Progenitor cell of endocrine pancreas (in vitro differentiated cells): ENCODE data around the gene NDRG2. TPM values are rescaled to one million over a fixed set of nuclear protein-coding genes. Genes with fewer than 3 reads are reported as not detected.

ENCODE experiments used
- DNase-seq: peaks from one replicate; pipeline ENCODE4 v3.0.0; 2021; ENCODE audit warnings: low spot score; ENCODE audit not compliant: unreplicated experiment
- H3K27ac Mint-ChIP-seq: 2 replicates; pipeline ENCODE4 v1.8.0; 2021; ENCODE audit warnings: mild to moderate bottlenecking, moderate library complexity, mixed read lengths
- H3K27me3 Mint-ChIP-seq: 2 replicates; pipeline ENCODE4 v1.8.0; 2021; ENCODE audit warnings: mixed read lengths
- H3K36me3 Mint-ChIP-seq: 2 replicates; pipeline ENCODE4 v1.8.0; 2022; ENCODE audit warnings: mixed read lengths; ENCODE audit not compliant: insufficient read depth
- H3K4me1 Mint-ChIP-seq: 2 replicates; pipeline ENCODE4 v1.8.0; 2021; ENCODE audit warnings: low read depth, mixed read lengths
- H3K4me3 Mint-ChIP-seq: 2 replicates; pipeline ENCODE4 v1.8.0; 2021; ENCODE audit warnings: low read depth, mild to moderate bottlenecking, moderate library complexity, mixed read lengths
- H3K9me3 Mint-ChIP-seq: 2 replicates; pipeline ENCODE4 v1.8.0; 2021; ENCODE audit warnings: low read depth, mixed read lengths
- microRNA-seq: library from miRNA; unstranded; fragments of <30 nt; microRNA quantifications from one replicate; pipeline ENCODE4 v1.1.0, GENCODE V29; 2020; ENCODE audit warnings: borderline number of aligned reads; ENCODE audit not compliant: unreplicated experiment
- total RNA-seq: library from RNA; stranded (reverse); gene quantifications from 2 replicates; pipeline ENCODE4 v1.2.1, GENCODE V29; 2021
- TF ChIP-seq, protein P1 (sequence below): fragments of 200-600 bp; sonication (generic); IDR thresholded peaks from one replicate; pipeline ENCODE4 v1.5.0; 2021; ENCODE audit warnings: antibody characterized with exemption, mild to moderate bottlenecking; ENCODE audit not compliant: unreplicated experiment

NDRG2 gene
- total RNA-seq, 1 donor from 2014 or later = 61.5 TPM

DNA sequence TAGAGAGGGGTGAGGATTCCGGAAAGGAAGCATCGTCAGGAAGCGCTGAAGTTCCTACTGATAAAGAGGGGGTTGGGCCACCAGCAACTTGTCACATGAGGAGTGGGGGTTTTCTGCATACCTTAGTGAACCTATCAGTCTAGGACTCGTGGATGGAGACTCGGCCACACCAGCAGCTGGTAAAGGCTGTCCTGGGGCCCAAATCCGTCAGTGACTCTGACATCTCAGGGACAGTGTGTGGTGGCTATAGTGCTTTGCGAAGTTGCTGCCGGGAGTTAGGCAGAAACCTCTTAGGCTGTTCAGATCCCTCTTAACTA lies 53.2 kb downstream of the NDRG2 start:
- Mint-ChIP-seq H3K4me1 (peaks cover 2% of the 10 kb centered on the region), H3K4me3 (peak overlapping the region; percentile 90), H3K27ac (peak overlapping the region; percentile 93), H3K36me3 (no peaks in the 10 kb centered on the region), H3K9me3 (no peaks in the 10 kb centered on the region), H3K27me3 (peaks cover 44% of the 10 kb centered on the region)
- DNase-seq = no peak
- TF ChIP-seq, protein P1, sequence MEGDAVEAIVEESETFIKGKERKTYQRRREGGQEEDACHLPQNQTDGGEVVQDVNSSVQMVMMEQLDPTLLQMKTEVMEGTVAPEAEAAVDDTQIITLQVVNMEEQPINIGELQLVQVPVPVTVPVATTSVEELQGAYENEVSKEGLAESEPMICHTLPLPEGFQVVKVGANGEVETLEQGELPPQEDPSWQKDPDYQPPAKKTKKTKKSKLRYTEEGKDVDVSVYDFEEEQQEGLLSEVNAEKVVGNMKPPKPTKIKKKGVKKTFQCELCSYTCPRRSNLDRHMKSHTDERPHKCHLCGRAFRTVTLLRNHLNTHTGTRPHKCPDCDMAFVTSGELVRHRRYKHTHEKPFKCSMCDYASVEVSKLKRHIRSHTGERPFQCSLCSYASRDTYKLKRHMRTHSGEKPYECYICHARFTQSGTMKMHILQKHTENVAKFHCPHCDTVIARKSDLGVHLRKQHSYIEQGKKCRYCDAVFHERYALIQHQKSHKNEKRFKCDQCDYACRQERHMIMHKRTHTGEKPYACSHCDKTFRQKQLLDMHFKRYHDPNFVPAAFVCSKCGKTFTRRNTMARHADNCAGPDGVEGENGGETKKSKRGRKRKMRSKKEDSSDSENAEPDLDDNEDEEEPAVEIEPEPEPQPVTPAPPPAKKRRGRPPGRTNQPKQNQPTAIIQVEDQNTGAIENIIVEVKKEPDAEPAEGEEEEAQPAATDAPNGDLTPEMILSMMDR = no peak

DNA sequence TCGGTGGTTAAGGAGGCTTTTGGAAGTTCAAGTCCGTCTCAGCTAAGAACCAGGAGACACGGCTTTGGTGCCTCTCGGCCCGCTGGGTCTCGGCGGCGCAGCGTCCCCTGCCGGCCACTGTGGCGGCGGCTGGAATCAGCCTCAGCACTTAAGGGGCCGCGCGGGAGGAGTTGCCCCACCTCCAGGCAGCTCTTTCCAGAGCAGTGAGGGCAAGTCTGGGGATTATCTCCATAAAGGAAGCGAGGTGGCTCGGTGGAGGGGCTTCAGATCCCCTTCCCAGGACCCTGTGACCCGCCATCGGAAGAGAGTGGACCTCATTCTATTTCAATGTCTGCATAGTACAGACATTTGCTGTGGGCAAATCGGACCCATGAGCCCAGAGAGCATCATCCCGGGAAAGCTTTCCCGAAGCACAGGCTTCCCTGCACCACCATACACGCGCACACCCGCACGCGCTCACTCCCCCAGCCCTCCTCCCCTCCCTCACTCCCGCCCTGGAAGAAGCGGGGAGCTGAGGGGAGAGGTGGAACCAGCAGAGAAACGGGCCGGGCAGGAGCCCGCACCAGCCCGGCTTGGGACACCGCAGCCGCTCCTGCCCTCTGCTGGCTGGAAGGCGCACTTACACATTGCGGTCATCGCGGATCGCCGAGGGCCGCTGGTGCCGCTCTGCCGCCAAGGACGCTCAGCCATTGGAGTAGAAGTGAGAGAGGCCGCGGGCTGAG lies 53.7 kb downstream of the NDRG2 start:
- H3K4me3 Mint-ChIP-seq = peak overlapping the region; percentile 90
- no peaks in the 10 kb centered on the region for H3K9me3 Mint-ChIP-seq
- H3K27ac Mint-ChIP-seq = peak overlapping the region; percentile 93
- TF ChIP-seq, protein P1 = peak; percentile 83
- no peaks in the 10 kb centered on the region for H3K36me3 Mint-ChIP-seq
- peaks cover 2% of the 10 kb centered on the region for H3K4me1 Mint-ChIP-seq
- H3K27me3 Mint-ChIP-seq = peaks cover 44% of the 10 kb centered on the region
- peak; percentile 80 for DNase-seq

DNA sequence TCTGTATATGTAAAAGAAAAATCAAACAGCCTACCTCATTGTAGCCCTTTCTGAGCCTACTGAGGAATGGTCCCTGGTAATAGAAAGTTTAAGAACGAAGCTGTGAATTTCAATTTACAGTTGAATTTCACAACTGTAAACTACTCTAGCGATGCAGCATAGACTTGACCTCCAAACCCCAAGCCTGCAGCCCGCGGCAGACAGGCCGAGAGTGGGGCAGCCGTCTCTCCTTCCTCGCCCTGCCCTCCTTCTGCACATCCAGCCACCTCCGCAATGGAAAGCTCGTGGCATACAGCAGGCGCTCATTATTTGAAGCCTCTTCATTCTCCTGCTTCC lies 54.2 kb downstream of the NDRG2 start:
- Mint-ChIP-seq H3K4me3 (peak overlapping the region; percentile 90), H3K27ac (peak overlapping the region; percentile 93), H3K27me3 (peaks cover 44% of the 10 kb centered on the region), H3K36me3 (no peaks in the 10 kb centered on the region), H3K9me3 (no peaks in the 10 kb centered on the region), H3K4me1 (peaks cover 2% of the 10 kb centered on the region)
- TF ChIP-seq, protein P1 = no peak
- DNase-seq = no peak

DNA sequence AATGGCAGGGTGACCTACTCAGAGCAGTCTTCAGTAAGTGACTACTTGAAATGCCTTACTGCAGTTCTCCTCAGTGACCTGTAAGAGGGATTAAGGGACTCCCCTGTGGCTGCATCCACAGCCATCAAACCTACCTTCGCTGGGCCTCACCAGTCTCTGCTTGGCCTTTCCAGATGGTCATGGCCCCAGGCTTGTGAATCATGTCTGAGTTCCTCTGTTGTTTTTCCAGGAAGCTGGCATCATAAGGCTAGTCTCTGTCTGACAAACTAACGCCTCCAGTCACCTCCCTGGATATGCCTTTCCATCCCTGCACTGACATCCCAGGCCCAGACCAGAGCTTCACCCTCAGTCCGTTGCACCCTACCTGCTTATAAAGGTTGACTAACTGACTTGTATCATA lies 55.5 kb downstream of the NDRG2 start:
- Mint-ChIP-seq H3K4me1 (peaks cover 2% of the 10 kb centered on the region), H3K4me3 (no peak overlapping the region), H3K9me3 (no peaks in the 10 kb centered on the region), H3K27me3 (peaks cover 44% of the 10 kb centered on the region), H3K27ac (no peak overlapping the region), H3K36me3 (no peaks in the 10 kb centered on the region)
- TF ChIP-seq, protein P1 = no peak
- DNase-seq = no peak

Small RNA genes within 50 kb of the gene (microRNA-seq; reads per million reads assigned to microRNA genes)
- gene MIR6717 = not detected

Other genes with a start within 250 kb of the NDRG2 start
- gene RNASE6, start 243.8 kb downstream of the NDRG2 start, total RNA-seq = not detected in 2 replicates
- gene RNASE1, start 222.2 kb downstream of the NDRG2 start, total RNA-seq = 4.5 and 7.1 TPM in 2 replicates
- gene RNASE3, start 133.7 kb downstream of the NDRG2 start, total RNA-seq = not detected in 2 replicates
- gene RNASE2, start 69.6 kb downstream of the NDRG2 start, total RNA-seq = not detected in 2 replicates
- gene METTL17, start 35.1 kb downstream of the NDRG2 start, total RNA-seq = 95.9 and 100 TPM in 2 replicates
- gene SLC39A2, start 25.8 kb downstream of the NDRG2 start, total RNA-seq = not detected in 2 replicates
- 0.84 TPM in 1 of 2 replicates, not detected in the other for gene TPPP2, start 5.2 kb upstream of the NDRG2 start, total RNA-seq
- not detected in 2 replicates for gene RNASE13, start 9.7 kb upstream of the NDRG2 start, total RNA-seq
- not detected in 2 replicates for gene RNASE7, start 17.3 kb upstream of the NDRG2 start, total RNA-seq
- not detected in 2 replicates for gene RNASE8, start 32.8 kb upstream of the NDRG2 start, total RNA-seq
- gene ARHGEF40, start 45.2 kb upstream of the NDRG2 start, total RNA-seq = 57.3 and 65.3 TPM in 2 replicates
- 103 and 111 TPM in 2 replicates for gene ZNF219, start 73.6 kb upstream of the NDRG2 start, total RNA-seq
- gene TMEM253, start 76.0 kb upstream of the NDRG2 start, total RNA-seq = 1.1 and 1.4 TPM in 2 replicates
- gene OR5AU1, start 131.0 kb upstream of the NDRG2 start, total RNA-seq = not detected in 2 replicates
- gene HNRNPC, start 244.4 kb upstream of the NDRG2 start, total RNA-seq = 676 and 690 TPM in 2 replicates